ENCODE measurements around the gene LOXL3. TPM values are rescaled to one million over a fixed set of nuclear protein-coding genes. Genes with fewer than 3 reads are reported as not detected.
"Not testable (repeated sequence)": the region's sequence is repeated elsewhere in the genome, so short reads cannot be mapped to it uniquely, and the experiment has no call there.

The LOXL3 gene
- total RNA-seq, 1 donor, result 18.5 TPM

DNA sequence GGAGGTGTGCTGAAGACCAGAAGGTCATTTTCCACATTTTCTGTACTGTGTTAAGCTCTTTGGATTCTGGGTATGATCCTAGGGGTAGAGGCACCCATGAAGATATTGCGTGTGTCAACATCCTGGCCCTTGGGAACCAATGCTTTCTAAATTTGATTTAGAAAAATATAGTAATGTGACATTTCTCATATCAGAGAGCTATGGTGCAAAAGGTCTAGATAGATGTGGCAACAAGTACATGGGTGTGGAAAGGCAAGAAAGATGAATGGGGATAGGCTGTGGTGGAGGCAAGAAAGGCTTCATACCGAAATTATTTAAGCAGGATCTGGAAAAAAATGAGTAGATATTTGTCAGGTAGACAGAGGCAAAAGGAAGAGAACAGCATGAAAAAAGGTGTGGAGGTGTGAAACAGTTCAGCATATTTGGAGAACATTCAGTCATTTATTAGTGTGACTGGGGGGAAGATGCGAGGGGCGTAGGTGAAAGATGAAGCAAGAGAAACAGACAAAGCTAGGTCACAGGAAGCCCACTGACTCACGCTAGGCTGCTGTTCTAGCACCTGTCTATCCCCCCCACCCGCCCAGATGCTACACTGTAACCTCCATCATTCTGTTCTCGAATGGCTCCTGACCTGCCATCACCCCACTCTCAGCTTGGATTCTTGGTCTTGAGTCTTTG lies 12.5 kb upstream of the LOXL3 start:
- H3K4me3 ChIP-seq (ENCODE audit: low read depth, low read length), result no peak overlapping the region
- TF ChIP-seq, protein P1, sequence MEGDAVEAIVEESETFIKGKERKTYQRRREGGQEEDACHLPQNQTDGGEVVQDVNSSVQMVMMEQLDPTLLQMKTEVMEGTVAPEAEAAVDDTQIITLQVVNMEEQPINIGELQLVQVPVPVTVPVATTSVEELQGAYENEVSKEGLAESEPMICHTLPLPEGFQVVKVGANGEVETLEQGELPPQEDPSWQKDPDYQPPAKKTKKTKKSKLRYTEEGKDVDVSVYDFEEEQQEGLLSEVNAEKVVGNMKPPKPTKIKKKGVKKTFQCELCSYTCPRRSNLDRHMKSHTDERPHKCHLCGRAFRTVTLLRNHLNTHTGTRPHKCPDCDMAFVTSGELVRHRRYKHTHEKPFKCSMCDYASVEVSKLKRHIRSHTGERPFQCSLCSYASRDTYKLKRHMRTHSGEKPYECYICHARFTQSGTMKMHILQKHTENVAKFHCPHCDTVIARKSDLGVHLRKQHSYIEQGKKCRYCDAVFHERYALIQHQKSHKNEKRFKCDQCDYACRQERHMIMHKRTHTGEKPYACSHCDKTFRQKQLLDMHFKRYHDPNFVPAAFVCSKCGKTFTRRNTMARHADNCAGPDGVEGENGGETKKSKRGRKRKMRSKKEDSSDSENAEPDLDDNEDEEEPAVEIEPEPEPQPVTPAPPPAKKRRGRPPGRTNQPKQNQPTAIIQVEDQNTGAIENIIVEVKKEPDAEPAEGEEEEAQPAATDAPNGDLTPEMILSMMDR (IDR thresholded peaks at IDR 0.05; ENCODE audit: insufficient read depth, low read length), result no peak
- DNase-seq (ENCODE audit: low read depth), result no peak

DNA sequence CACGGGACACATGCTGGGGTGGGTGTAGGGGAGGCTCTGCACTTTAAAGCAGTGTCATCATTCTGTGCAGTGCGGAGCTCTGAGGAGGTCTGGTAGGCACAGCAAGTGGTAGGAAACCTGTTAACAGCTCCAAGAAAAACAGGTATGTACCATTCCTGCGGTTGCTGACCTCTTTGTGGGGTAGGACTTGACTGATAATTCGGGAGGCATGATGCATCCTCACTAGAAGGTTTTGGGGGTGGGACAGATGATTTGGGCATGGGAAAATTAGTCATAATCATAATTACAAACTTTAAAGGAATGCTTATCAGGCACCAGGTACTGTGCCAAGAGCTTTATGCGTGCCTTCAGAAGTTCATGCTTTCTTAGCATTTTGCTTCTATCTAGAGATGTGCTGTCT lies 10.5 kb upstream of the LOXL3 start:
- peak; percentile 83 for DNase-seq (ENCODE audit: low read depth)
- TF ChIP-seq, protein P1 (IDR thresholded peaks at IDR 0.05; ENCODE audit: insufficient read depth, low read length), result no peak
- no peak overlapping the region for H3K4me3 ChIP-seq (ENCODE audit: low read depth, low read length)

DNA sequence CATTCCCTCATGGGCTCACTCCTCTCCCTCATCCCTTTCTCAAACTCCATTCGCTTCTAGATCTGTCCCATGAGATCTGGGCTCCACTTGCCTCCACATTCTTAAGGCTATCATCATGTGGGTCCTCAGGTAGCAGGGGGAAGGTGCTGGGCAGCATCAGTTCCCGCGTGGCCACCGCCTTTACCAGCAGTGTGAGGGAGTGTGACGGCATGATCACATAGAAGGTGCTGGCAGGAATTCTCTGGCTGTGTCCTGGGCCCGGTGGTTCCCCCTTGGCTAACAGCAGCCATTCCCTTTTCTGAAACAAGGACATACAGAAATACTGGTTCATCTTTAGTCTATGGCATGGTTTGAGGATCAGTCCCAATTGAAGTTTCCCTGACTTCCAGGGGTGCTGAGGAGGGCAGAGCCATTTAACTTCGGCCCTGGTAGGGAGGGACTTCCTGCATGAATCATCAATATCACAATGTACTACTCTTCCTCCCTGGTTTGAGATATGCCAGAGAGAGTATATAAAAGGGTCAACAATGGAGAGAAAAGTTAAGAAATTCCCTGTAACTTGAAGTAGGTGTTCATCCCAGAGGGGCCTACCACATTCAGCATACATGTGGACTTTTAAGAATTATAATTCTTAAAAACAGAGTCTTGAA lies 8.5 kb upstream of the LOXL3 start:
- TF ChIP-seq, protein P1 (IDR thresholded peaks at IDR 0.05; ENCODE audit: insufficient read depth, low read length), result no peak
- DNase-seq (ENCODE audit: low read depth), result no peak
- H3K4me3 ChIP-seq (ENCODE audit: low read depth, low read length), result no peak overlapping the region

DNA sequence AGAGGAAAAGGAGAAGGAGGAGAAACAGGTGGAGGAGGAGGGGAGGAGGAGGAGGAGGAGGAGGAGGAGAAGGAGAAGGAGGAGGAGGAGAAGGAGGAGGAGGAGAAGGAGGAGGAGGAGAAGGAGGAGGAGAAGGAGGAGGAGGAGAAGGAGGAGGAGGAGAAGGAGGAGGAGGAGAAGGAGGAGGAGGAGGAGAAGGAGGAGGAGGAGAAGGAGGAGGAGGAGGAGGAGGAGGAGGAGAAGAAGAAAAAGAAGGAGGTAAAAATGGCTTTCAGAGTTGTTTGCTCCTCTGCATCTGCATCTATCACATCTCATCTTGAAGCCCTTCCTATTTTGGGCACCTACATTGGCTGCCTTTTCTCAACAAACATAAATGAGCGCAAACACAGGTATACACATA lies 7.3 kb upstream of the LOXL3 start:
- not testable (repeated sequence) for DNase-seq (ENCODE audit: low read depth); H3K4me3 ChIP-seq (ENCODE audit: low read depth, low read length)

DNA sequence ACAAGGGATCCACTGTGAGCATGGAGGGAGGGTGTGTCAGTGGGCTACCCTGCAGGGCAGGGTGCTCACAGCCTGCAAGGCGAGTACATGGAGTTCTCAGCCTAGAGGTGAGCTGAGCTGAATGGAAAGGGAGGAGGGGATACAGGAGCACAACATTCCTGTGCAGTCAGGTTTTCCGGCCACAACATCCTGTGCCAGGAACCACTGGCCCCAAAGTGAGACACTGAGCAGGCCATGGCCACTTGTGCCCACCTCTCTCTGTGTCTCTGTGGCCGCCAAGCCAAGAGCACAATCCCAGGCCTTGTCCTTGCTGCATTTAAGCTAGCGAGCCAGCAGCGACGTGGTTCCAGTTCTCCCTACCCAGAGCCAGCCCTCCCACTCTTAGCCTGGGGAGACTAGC lies 6.8 kb upstream of the LOXL3 start:
- no peak for DNase-seq (ENCODE audit: low read depth)
- TF ChIP-seq, protein P1 (IDR thresholded peaks at IDR 0.05; ENCODE audit: insufficient read depth, low read length), result no peak
- no peak overlapping the region for H3K4me3 ChIP-seq (ENCODE audit: low read depth, low read length)

DNA sequence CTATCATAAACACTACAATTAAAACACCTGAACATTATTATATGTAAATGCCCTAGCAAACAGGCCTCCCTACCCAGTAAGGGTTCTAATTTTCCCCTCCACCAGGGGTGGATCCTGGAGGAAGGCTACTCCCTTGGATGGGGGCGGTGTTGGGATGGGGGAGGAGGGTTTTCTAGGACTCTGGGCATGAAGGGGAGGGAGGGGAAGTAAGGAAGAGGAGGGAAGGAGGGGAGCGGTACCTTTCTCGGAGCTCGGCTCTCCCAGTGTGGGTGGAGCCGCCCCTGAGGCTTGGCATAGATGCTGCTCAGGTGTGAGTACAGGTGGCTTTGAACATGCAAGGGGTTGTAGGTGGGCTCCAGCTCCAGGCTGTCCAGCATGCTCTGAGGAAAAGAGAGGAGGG lies 6.2 kb upstream of the LOXL3 start:
- DNase-seq (ENCODE audit: low read depth), result no peak
- H3K4me3 ChIP-seq (ENCODE audit: low read depth, low read length), result no peak overlapping the region

More for the DNA sequence above, 6.2 kb upstream of the LOXL3 start:
- TF ChIP-seq, protein P1 (IDR thresholded peaks at IDR 0.05; ENCODE audit: insufficient read depth, low read length), result no peak
